Measurements from ENCODE around the gene NFKBIB. TPM values are rescaled to one million over a fixed set of nuclear protein-coding genes. Genes with fewer than 3 reads are reported as not detected.
"Not testable (repeated sequence)": the region's sequence is repeated elsewhere in the genome, so short reads cannot be mapped to it uniquely, and the experiment has no call there.

Gene NFKBIB
- total RNA-seq, 1 experiment from 2014 or later: 45.4 TPM

GRCh38 chr19:38851622-38852230 is 48.0 kb upstream of the NFKBIB start:
- intact Hi-C loops (cut with micrococcal nuclease): loop anchor here (1.0 to 5.0 kb wide), 3 partner anchors 36 to 199 kb away; partner anchors contain the start of genes MRPS12 and SARS2
- peak; percentile 94 for DNase-seq (ENCODE audit: unreplicated experiment)
- ChIA-PET CTCF (interaction anchor here (0.6 to 3.0 kb wide), 4 partner anchors 36 to 308 kb away, joined by 3 to 11 read pairs (median 4); partner anchors contain the start of genes MRPS12 and SARS2), POLR2A (interaction anchor here (0.6 to 4.1 kb wide), 25 partner anchors 9 to 593 kb away, joined by 3 to 40 read pairs (median 4); partner anchors contain the start of genes ACTN4, C19orf33, ECH1 and MRPS12)
- H3K4me1 Mint-ChIP-seq (ENCODE audit: insufficient read depth, unreplicated experiment): peaks cover 18% of the 10 kb centered on the region
- H3K36me3 Mint-ChIP-seq (ENCODE audit: insufficient read depth, unreplicated experiment): peaks cover 31% of the 10 kb centered on the region
- no TSS peak for BruUV-seq (replicated peaks)
- peak overlapping the region; percentile 99 for H3K27ac Mint-ChIP-seq (ENCODE audit: low read depth, unreplicated experiment)
- H3K4me3 Mint-ChIP-seq (ENCODE audit: unreplicated experiment): peak overlapping the region; percentile 97
- H3K9me3 Mint-ChIP-seq (ENCODE audit: unreplicated experiment): no peaks in the 10 kb centered on the region
- no peaks in the 10 kb centered on the region for H3K27me3 Mint-ChIP-seq (ENCODE audit: insufficient read depth, unreplicated experiment)
- TF ChIP-seq, protein P1, sequence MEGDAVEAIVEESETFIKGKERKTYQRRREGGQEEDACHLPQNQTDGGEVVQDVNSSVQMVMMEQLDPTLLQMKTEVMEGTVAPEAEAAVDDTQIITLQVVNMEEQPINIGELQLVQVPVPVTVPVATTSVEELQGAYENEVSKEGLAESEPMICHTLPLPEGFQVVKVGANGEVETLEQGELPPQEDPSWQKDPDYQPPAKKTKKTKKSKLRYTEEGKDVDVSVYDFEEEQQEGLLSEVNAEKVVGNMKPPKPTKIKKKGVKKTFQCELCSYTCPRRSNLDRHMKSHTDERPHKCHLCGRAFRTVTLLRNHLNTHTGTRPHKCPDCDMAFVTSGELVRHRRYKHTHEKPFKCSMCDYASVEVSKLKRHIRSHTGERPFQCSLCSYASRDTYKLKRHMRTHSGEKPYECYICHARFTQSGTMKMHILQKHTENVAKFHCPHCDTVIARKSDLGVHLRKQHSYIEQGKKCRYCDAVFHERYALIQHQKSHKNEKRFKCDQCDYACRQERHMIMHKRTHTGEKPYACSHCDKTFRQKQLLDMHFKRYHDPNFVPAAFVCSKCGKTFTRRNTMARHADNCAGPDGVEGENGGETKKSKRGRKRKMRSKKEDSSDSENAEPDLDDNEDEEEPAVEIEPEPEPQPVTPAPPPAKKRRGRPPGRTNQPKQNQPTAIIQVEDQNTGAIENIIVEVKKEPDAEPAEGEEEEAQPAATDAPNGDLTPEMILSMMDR (IDR thresholded peaks at IDR 0.05; ENCODE audit: unreplicated experiment): no peak

DNA sequence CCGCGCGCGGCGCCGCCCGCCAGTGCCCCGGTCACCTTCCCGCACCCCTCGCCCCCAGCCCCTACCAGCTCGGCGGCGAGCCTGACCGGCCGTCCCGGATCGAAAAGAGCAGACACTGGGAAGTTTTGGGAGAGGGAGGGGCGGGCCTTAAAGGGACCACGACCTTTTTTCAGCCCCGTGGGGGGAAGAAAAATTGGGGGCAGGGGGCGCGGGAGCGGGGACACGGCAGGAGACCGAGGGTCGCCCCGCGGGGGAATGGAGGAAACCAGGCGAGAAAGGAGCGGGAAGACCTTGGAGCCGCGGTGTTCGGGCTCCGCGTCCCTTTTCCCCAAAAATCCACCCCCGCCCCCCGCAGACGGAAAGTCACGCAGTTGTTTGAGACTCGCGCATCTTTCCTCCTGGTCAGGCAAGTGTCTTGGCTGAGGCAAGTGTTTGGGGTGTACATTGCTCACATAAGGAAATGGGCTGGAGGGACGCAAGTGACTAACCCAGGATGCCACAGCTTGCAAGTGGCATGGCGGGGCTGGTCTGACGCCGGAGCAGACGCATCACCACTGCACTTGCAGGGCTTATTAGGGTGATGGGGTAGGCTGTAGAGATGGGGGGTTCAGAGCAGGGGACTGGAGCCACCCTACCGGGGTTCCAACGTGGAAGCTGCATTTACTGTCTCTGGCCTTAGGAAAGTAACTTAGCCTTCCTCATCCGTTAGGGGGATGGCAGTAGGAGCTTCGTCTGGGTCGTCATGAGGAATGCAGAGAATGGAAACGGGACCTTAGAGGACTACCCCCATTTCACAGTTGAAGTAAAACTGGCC is 47.3 kb upstream of the NFKBIB start:
- H3K9me3 Mint-ChIP-seq (ENCODE audit: unreplicated experiment): no peaks in the 10 kb centered on the region
- no peaks in the 10 kb centered on the region for H3K27me3 Mint-ChIP-seq (ENCODE audit: insufficient read depth, unreplicated experiment)
- peak; percentile 58 for DNase-seq (ENCODE audit: unreplicated experiment)
- intact Hi-C loops (cut with micrococcal nuclease): loop anchor here (1.0 to 5.0 kb wide), 2 partner anchors 35 to 200 kb away; no protein-coding TSS in a partner anchor
- peaks cover 24% of the 10 kb centered on the region for H3K36me3 Mint-ChIP-seq (ENCODE audit: insufficient read depth, unreplicated experiment)
- TF ChIP-seq, protein P1 (IDR thresholded peaks at IDR 0.05; ENCODE audit: unreplicated experiment): no peak
- TSS peak; percentile 26 for BruUV-seq (replicated peaks)
- H3K27ac Mint-ChIP-seq (ENCODE audit: low read depth, unreplicated experiment): peak overlapping the region; percentile 99
- peak overlapping the region; percentile 97 for H3K4me3 Mint-ChIP-seq (ENCODE audit: unreplicated experiment)
- peaks cover 18% of the 10 kb centered on the region for H3K4me1 Mint-ChIP-seq (ENCODE audit: insufficient read depth, unreplicated experiment)
- ChIA-PET CTCF (interaction anchor here (0.9 to 3.0 kb wide), 5 partner anchors 35 to 309 kb away, joined by 3 to 11 read pairs (median 5); partner anchors contain the start of genes MRPS12 and SARS2), POLR2A (interaction anchor here (0.6 to 4.1 kb wide), 28 partner anchors 9 to 593 kb away, joined by 3 to 40 read pairs (median 4); partner anchors contain the start of genes ACTN4, C19orf33, ECH1 and MRPS12)

DNA sequence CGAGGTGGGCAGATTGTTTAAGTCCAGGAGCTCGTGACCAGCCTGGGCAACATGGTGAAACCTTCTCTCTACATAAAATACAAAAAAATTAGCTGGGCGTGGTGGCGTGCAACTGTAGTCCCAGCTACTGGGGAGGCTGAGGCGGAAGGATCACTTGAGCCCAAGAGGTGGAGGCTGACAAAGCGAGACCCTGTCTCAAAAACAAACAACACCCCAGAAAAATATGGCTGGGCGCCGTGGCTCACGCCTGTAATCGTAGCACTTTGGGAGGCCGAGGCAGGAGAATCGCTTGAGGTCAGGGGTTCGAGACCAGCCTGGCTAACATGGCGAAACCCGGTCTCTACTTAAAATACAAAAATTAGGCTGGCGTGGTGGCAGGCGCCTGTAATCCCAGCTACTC is 46.6 kb upstream of the NFKBIB start:
- TF ChIP-seq, protein P1 (IDR thresholded peaks at IDR 0.05; ENCODE audit: unreplicated experiment): no peak
- intact Hi-C loops (cut with micrococcal nuclease): loop anchor here (5.0 kb wide), 1 partner anchor 201 kb away; no protein-coding TSS in a partner anchor
- peak overlapping the region; percentile 99 for H3K27ac Mint-ChIP-seq (ENCODE audit: low read depth, unreplicated experiment)
- CTCF ChIA-PET: interaction anchor here (0.6 to 3.0 kb wide), 6 partner anchors 34 to 310 kb away, joined by 3 to 11 read pairs (median 5); partner anchors contain the start of genes MRPS12 and SARS2
- BruUV-seq (replicated peaks): no TSS peak
- no peak for DNase-seq (ENCODE audit: unreplicated experiment)
- no peaks in the 10 kb centered on the region for H3K27me3 Mint-ChIP-seq (ENCODE audit: insufficient read depth, unreplicated experiment)
- no peaks in the 10 kb centered on the region for H3K9me3 Mint-ChIP-seq (ENCODE audit: unreplicated experiment)
- POLR2A ChIA-PET: interaction anchor here (0.7 to 4.1 kb wide), 19 partner anchors 8 to 479 kb away, joined by 3 to 40 read pairs (median 5); partner anchors contain the start of genes ACTN4, ECH1, MRPS12 and NFKBIB
- H3K4me3 Mint-ChIP-seq (ENCODE audit: unreplicated experiment): peak overlapping the region; percentile 97
- peaks cover 11% of the 10 kb centered on the region for H3K4me1 Mint-ChIP-seq (ENCODE audit: insufficient read depth, unreplicated experiment)
- H3K36me3 Mint-ChIP-seq (ENCODE audit: insufficient read depth, unreplicated experiment): peaks cover 17% of the 10 kb centered on the region

DNA sequence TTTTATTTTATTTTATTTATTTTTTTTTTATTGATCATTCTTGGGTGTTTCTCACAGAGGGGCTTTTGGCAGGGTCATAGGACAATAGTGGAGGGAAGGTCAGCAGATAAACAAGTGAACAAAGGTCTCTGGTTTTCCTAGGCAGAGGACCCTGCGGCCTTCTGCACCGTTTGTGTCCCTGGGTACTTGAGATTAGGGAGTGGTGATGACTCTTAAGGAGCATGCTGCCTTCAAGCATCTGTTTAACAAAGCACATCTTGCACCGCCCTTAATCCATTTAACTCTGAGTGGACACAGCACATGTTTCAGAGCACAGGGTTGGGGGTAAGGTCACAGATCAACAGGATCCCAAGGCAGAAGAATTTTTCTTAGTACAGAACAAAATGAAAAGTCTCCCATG is 44.8 kb upstream of the NFKBIB start:
- H3K27ac Mint-ChIP-seq (ENCODE audit: low read depth, unreplicated experiment); H3K9me3 Mint-ChIP-seq (ENCODE audit: unreplicated experiment); H3K27me3 Mint-ChIP-seq (ENCODE audit: insufficient read depth, unreplicated experiment); DNase-seq (ENCODE audit: unreplicated experiment); H3K4me3 Mint-ChIP-seq (ENCODE audit: unreplicated experiment); H3K36me3 Mint-ChIP-seq (ENCODE audit: insufficient read depth, unreplicated experiment); CTCF ChIA-PET; BruUV-seq (replicated peaks); H3K4me1 Mint-ChIP-seq (ENCODE audit: insufficient read depth, unreplicated experiment); POLR2A ChIA-PET: not testable (repeated sequence)
- intact Hi-C loops (cut with micrococcal nuclease): loop anchor here (5.0 kb wide), 1 partner anchor 203 kb away; no protein-coding TSS in a partner anchor

DNA sequence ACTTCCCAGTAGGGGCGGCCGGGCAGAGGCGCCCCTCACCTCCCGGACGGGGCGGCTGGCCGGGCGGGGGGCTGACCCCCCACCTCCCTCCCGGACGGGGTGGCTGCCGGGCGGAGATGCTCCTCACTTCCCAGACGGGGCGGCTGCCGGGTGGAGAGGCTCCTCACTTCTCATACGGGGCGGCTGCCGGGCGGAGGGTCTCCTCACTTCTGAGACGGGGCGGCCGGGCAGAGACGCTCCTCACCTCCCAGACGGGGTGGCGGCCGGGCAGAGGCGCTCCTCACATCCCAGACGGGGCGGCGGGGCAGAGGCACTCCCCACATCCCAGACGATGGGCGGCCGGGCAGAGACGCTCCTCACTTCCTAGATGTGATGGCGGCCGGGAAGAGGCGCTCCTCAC is 44.0 kb upstream of the NFKBIB start:
- H3K27me3 Mint-ChIP-seq (ENCODE audit: insufficient read depth, unreplicated experiment); BruUV-seq (replicated peaks); CTCF ChIA-PET; H3K9me3 Mint-ChIP-seq (ENCODE audit: unreplicated experiment); intact Hi-C loops (cut with micrococcal nuclease); H3K36me3 Mint-ChIP-seq (ENCODE audit: insufficient read depth, unreplicated experiment); H3K4me1 Mint-ChIP-seq (ENCODE audit: insufficient read depth, unreplicated experiment); H3K27ac Mint-ChIP-seq (ENCODE audit: low read depth, unreplicated experiment); POLR2A ChIA-PET; H3K4me3 Mint-ChIP-seq (ENCODE audit: unreplicated experiment); DNase-seq (ENCODE audit: unreplicated experiment): not testable (repeated sequence)

Data from MCF 10A (cell line).